ENCODE measurements around the gene CES3.

The CES3 gene

DNA sequence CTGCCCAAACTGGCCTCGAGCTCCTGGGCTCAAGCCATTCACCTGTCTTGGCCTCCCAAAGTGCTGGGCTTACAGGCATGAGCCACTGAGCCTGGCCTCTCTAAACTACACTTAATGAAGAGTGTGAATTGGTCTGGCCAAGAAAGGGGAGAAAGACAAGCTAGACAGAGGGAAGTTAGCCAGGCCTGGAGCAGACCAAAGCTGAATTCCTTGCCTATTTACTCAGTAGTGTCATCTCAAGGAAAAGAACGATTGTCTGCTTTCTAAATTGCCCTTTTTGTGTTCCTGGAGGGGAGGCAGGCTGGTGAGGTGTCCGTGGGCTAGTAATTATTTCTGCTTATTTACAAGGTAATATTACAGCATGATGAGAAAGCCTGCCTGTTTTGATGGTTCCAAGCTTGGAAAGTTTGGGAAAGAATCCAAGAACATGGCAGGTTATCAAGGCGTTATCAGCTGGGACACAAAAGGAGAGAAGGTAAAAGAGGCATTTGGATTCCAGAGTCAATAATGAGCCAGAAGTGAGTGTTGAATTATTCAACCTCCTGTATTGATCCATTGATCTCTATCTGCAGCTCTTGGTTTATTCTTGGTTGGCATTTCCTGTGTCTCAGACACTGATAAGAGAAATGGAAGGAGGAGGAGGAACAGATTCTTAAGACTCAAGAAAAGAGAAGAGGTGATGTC lies 61.6 kb downstream of the CES3 start:
- no peak for DNase-seq (ENCODE audit: low read depth)
- H3K4me3 ChIP-seq (ENCODE audit: low read length): no peak overlapping the region
- TF ChIP-seq CTCF (IDR thresholded peaks at IDR 0.05; ENCODE audit: insufficient read depth, low read depth, low read length, missing control alignments): no peak

DNA sequence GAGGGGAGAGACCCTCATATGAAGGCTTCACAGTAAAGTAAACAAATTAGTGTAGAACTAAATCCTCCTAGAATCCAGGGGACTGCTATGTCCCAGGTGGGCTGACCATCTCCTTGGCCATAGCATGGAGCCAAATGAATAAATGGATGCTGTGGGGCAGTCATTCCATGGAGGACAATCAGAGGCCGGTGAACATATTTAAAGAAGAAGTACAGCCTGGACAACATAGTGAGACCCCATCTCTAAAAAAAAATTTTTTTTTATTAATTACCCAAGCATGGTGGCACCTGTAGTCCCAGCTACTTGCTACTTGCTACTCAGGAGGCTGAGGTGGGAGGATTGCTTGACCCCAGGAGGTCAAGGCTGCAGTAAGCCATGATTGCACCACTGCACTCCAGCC lies 62.6 kb downstream of the CES3 start:
- H3K4me3 ChIP-seq (ENCODE audit: low read length): no peak overlapping the region
- DNase-seq (ENCODE audit: low read depth): no peak
- TF ChIP-seq CTCF (IDR thresholded peaks at IDR 0.05; ENCODE audit: insufficient read depth, low read depth, low read length, missing control alignments): no peak
